Mammary epithelial cell (primary cell): ENCODE measurements around the gene IER3IP1.

Experiments used
- CTCF ChIP-seq, 2 donors: IDR thresholded peaks in 1 of 2; conservative IDR thresholded peaks in 1 of 2; 2 replicates each; pipeline ENCODE4 v1.5.1; 2011 to 2012; ENCODE audit warnings: inconsistent platforms in 2 of 2, low read length in 2 of 2, mild to moderate bottlenecking in 2 of 2, control low read depth in 1 of 2, low read depth in 1 of 2; ENCODE audit not compliant: insufficient read depth in 1 of 2; ENCODE audit errors: extremely low read depth in 1 of 2
- EZH2 ChIP-seq: IDR thresholded peaks from 2 replicates; pipeline ENCODE4 v1.6.1; 2012; ENCODE audit warnings: low read length, inconsistent platforms, borderline replicate concordance

GRCh38 chr18:47143899-47144485 is 32.2 kb downstream of the IER3IP1 start:
- TF ChIP-seq CTCF (conservative IDR thresholded peaks at IDR 0.05 in 1 of 2, IDR thresholded peaks at IDR 0.05 in 1 of 2; ENCODE audit: extremely low read depth in 1 of 2, insufficient read depth in 1 of 2, low read depth in 1 of 2, low read length in 2 of 2) (no peak), EZH2 (no peak)
